GM23338 (cell line): ENCODE measurements around the gene MLLT3. TPM values are rescaled to one million over a fixed set of nuclear protein-coding genes. Genes with fewer than 3 reads are reported as not detected.

Experiments used
- ATAC-seq: fragments of 200-7000 bp; cut with Tn5 transposase; 3 replicates; pipeline ENCODE4 v1.9.1; 2020
- DNase-seq: peaks from one replicate; pipeline ENCODE4 v3.0.0-alpha.2; 2015; ENCODE audit warnings: low spot score
- H2AFZ ChIP-seq: fragments of 200-600 bp; sonication (generic); 2 replicates; pipeline ENCODE4 v1.8.0; 2016; ENCODE audit warnings: antibody characterized with exemption, mild to moderate bottlenecking, moderate library complexity
- H3F3A ChIP-seq: fragments of 200-600 bp; sonication (generic); replicated peaks from 2 replicates; pipeline ENCODE4 v1.8.0; 2017; ENCODE audit warnings: antibody characterized with exemption, mixed run types, low read depth
- H3K27ac ChIP-seq: fragments of 200-600 bp; sonication (generic); 2 replicates; pipeline ENCODE4 v1.6.1; 2016; ENCODE audit warnings: low read depth
- H3K27me3 ChIP-seq: fragments of 200-600 bp; sonication (generic); 2 replicates; pipeline ENCODE4 v1.8.0; 2016; ENCODE audit warnings: mild to moderate bottlenecking, mixed run types, moderate library complexity; ENCODE audit not compliant: insufficient read depth
- H3K36me3 ChIP-seq: fragments of 200-600 bp; sonication (generic); 2 replicates; pipeline ENCODE4 v1.8.0; 2016; ENCODE audit warnings: mild to moderate bottlenecking; ENCODE audit not compliant: insufficient read depth
- H3K4me1 ChIP-seq: fragments of 200-600 bp; sonication (generic); 2 replicates; pipeline ENCODE4 v1.8.0; 2016; ENCODE audit warnings: mild to moderate bottlenecking, moderate library complexity; ENCODE audit not compliant: insufficient read depth
- H3K4me2 ChIP-seq: fragments of 200-600 bp; sonication (generic); 2 replicates; pipeline ENCODE4 v1.7.1; 2017; ENCODE audit warnings: mixed run types
- H3K4me3 ChIP-seq: fragments of 200-600 bp; sonication (generic); 2 replicates; pipeline ENCODE4 v1.6.1; 2016; ENCODE audit warnings: mixed run types
- H3K79me2 ChIP-seq: fragments of 200-600 bp; sonication (generic); replicated peaks from 2 replicates; pipeline ENCODE4 v1.8.0; 2017; ENCODE audit warnings: mild to moderate bottlenecking; ENCODE audit not compliant: insufficient read depth
- H3K9me2 ChIP-seq: fragments of 200-600 bp; sonication (generic); 2 replicates; pipeline ENCODE4 v1.8.0; 2017; ENCODE audit not compliant: insufficient read depth
- H4K20me1 ChIP-seq: fragments of 200-600 bp; sonication (generic); replicated peaks from 2 replicates; pipeline ENCODE4 v1.8.0; 2017; ENCODE audit warnings: mild to moderate bottlenecking; ENCODE audit not compliant: insufficient read depth
- H3K27ac Mint-ChIP-seq: 2 replicates; pipeline ENCODE4 v1.8.0; 2020; ENCODE audit warnings: inconsistent platforms, mild to moderate bottlenecking, moderate library complexity, mixed read lengths
- H3K27me3 Mint-ChIP-seq: 3 replicates; pipeline ENCODE4 v1.8.0; 2022; ENCODE audit warnings: low read depth, mild to moderate bottlenecking, moderate library complexity, mixed read lengths, inconsistent platforms; ENCODE audit not compliant: insufficient read depth, poor library complexity
- H3K36me3 Mint-ChIP-seq: 3 replicates; pipeline ENCODE4 v1.8.0; 2021; ENCODE audit warnings: low read depth, mild to moderate bottlenecking, inconsistent platforms, moderate library complexity, mixed read lengths
- H3K4me1 Mint-ChIP-seq: 3 replicates; pipeline ENCODE4 v1.8.0; 2020; ENCODE audit warnings: mild to moderate bottlenecking, inconsistent platforms, mixed read lengths
- H3K4me3 Mint-ChIP-seq: 3 replicates; pipeline ENCODE4 v1.8.0; 2021; ENCODE audit warnings: moderate library complexity, mild to moderate bottlenecking, inconsistent platforms, mixed read lengths
- H3K9me3 Mint-ChIP-seq: 3 replicates; pipeline ENCODE4 v1.8.0; 2020; ENCODE audit warnings: moderate library complexity, mild to moderate bottlenecking, inconsistent platforms, mixed read lengths
- CREB1 ChIP-seq: fragments of 250-450 bp; sonication (Bioruptor Pico); IDR thresholded peaks from 2 replicates; pipeline ENCODE4 v1.5.0; 2020; ENCODE audit warnings: low read depth, mild to moderate bottlenecking, moderate library complexity
- EZH2 ChIP-seq: fragments of 200-600 bp; sonication (generic); IDR thresholded peaks from one replicate; pipeline ENCODE4 v1.8.0; 2017; ENCODE audit warnings: antibody characterized with exemption, mild to moderate bottlenecking, low read depth; ENCODE audit not compliant: unreplicated experiment
- EZH2phosphoT487 ChIP-seq: fragments of 200-600 bp; sonication (generic); IDR thresholded peaks from one replicate; pipeline ENCODE4 v1.8.1; 2018; ENCODE audit warnings: antibody characterized with exemption; ENCODE audit not compliant: unreplicated experiment
- NANOG ChIP-seq: IDR thresholded peaks from 2 replicates; pipeline ENCODE4 v1.6.1; 2016; ENCODE audit warnings: antibody characterized with exemption, borderline replicate concordance
- POLR2AphosphoS5 ChIP-seq: IDR thresholded peaks from 2 replicates; pipeline ENCODE4 v1.6.1; 2016; ENCODE audit warnings: antibody characterized with exemption, low read depth
- REST ChIP-seq: IDR thresholded peaks from one replicate; pipeline ENCODE4 v1.6.1; 2018; ENCODE audit warnings: antibody characterized with exemption; ENCODE audit not compliant: unreplicated experiment
- STAT1 ChIP-seq: IDR thresholded peaks from one replicate; pipeline ENCODE4 v1.6.1; 2016; ENCODE audit warnings: antibody characterized with exemption; ENCODE audit not compliant: unreplicated experiment
- ZNF114 ChIP-seq: fragments of 250-450 bp; sonication (Bioruptor Pico); IDR thresholded peaks from 2 replicates; pipeline ENCODE4 v1.5.0; 2020; ENCODE audit warnings: mild to moderate bottlenecking, moderate library complexity
- ZNF331 ChIP-seq: fragments of 250-450 bp; sonication (Bioruptor Pico); IDR thresholded peaks from 2 replicates; pipeline ENCODE4 v1.5.0; 2020; ENCODE audit warnings: low read depth, mild to moderate bottlenecking, moderate library complexity
- ZNF462 ChIP-seq: fragments of 250-450 bp; sonication (Bioruptor Pico); IDR thresholded peaks from 2 replicates; pipeline ENCODE4 v1.5.0; 2020; ENCODE audit warnings: mild to moderate bottlenecking, moderate library complexity
- polyA plus RNA-seq: library from polyadenylated mRNA; unstranded; fragments of >200 nt; fragmentation: Nextera tagmentation; extraction: Ambion mirVana; gene quantifications from 2 replicates; pipeline ENCODE4 v1.2.1, GENCODE V29; 2016
- total RNA-seq: library from RNA; depleted of rRNA; stranded (reverse); fragments of >200 nt; shearing (Covaris generic); gene quantifications from 2 replicates; pipeline ENCODE4 v1.2.3, GENCODE V29; 2014

MLLT3 gene
- total and polyA plus RNA-seq, 2 experiments from 2014 or later = 7.5 to 9.5 TPM

- TF ChIP-seq EZH2 (no peak), REST (no peak)
These were observed 29.6 kb downstream of the MLLT3 start (continued) for GRCh38 chr9:20592673-20593072.

GRCh38 chr9:20591223-20591622 is 31.1 kb downstream of the MLLT3 start:
- no peak overlapping the region for H3K27ac ChIP-seq
- H3K4me2 ChIP-seq = no peak overlapping the region
- Mint-ChIP-seq H3K27me3 (peaks cover 3% of the 10 kb centered on the region), H3K27ac (no peak overlapping the region; the same call in 1 of the 2 replicates), H3K36me3 (no peaks in the 10 kb centered on the region; the same call in 2 of the 3 replicates), H3K4me3 (no peak overlapping the region), H3K4me1 (peaks cover 6% of the 10 kb centered on the region), H3K9me3 (no peaks in the 10 kb centered on the region)
- H3K9me2 ChIP-seq = no peaks in the 10 kb centered on the region
- no peak overlapping the region for H3K4me3 ChIP-seq
- H4K20me1 ChIP-seq = no peaks in the 10 kb centered on the region
- no peaks in the 10 kb centered on the region for H3K36me3 ChIP-seq
- no peaks in the 10 kb centered on the region for H3K79me2 ChIP-seq
- H2AFZ ChIP-seq = no peak overlapping the region
- no peaks in the 10 kb centered on the region for H3K27me3 ChIP-seq
- H3F3A ChIP-seq = no peaks in the 10 kb centered on the region
- H3K4me1 ChIP-seq = peaks cover 6% of the 10 kb centered on the region; the same call in 1 of the 2 replicates
- DNase-seq = no peak
- ATAC-seq = no peak
- TF ChIP-seq STAT1 = no peak
- no peak for TF ChIP-seq ZNF462
- no peak for TF ChIP-seq ZNF331
- no peak for TF ChIP-seq NANOG
- TF ChIP-seq EZH2 = no peak
- TF ChIP-seq ZNF114 (CRISPR knock-in tag) = no peak
- no peak for TF ChIP-seq CREB1 (CRISPR knock-in tag)
- no peak for TF ChIP-seq EZH2phosphoT487
- TF ChIP-seq POLR2AphosphoS5 = no peak
- TF ChIP-seq REST = no peak
